Measurements from ENCODE around the gene AVEN.

DNA sequence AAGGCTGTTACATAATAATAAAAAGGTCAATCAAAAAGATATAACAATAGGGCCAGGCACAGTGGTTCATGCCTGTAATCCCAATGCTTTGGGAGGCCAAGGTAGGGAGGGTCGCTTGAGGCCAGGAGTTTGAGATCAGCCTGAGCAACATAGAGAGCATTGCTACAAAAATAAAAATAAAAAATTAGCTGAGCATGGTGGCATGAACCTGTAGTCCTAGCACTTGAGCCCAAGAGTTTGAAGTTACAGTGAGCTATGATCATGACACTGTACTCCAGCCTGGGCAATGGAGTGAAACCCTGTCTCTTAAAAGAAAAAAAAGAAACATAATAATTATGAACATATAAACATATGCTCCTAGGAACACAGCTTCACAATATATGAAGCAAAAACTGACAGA is 29.3 kb downstream of the AVEN start:
- TF ChIP-seq, protein P1, sequence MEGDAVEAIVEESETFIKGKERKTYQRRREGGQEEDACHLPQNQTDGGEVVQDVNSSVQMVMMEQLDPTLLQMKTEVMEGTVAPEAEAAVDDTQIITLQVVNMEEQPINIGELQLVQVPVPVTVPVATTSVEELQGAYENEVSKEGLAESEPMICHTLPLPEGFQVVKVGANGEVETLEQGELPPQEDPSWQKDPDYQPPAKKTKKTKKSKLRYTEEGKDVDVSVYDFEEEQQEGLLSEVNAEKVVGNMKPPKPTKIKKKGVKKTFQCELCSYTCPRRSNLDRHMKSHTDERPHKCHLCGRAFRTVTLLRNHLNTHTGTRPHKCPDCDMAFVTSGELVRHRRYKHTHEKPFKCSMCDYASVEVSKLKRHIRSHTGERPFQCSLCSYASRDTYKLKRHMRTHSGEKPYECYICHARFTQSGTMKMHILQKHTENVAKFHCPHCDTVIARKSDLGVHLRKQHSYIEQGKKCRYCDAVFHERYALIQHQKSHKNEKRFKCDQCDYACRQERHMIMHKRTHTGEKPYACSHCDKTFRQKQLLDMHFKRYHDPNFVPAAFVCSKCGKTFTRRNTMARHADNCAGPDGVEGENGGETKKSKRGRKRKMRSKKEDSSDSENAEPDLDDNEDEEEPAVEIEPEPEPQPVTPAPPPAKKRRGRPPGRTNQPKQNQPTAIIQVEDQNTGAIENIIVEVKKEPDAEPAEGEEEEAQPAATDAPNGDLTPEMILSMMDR (IDR thresholded peaks at IDR 0.05) = no peak
- no peak for TF ChIP-seq POLR2A (IDR thresholded peaks at IDR 0.05)

Data from heart left ventricle (tissue), 13 donors.